ENCODE measurements around the gene SLC6A7.

SLC6A7 gene

GRCh38 chr5:150209099-150209635 is 19.3 kb downstream of the SLC6A7 start:
- TF ChIP-seq CTCF (IDR thresholded peaks at IDR 0.05; ENCODE audit: low read depth, low read length) (no peak), EZH2phosphoT487 (IDR thresholded peaks at IDR 0.05; ENCODE audit: low read depth) (no peak)
- Histone ChIP-seq H3K27ac (ENCODE audit: low read length) (no peak overlapping the region), H2AFZ (ENCODE audit: low read depth, low read length) (no peak overlapping the region), H3K9me3 (ENCODE audit: insufficient read depth, low read length) (no peaks in the 10 kb centered on the region), H3K4me1 (ENCODE audit: low read length) (no peaks in the 10 kb centered on the region), H3K36me3 (replicated peaks; ENCODE audit: low read depth, low read length) (no peaks in the 10 kb centered on the region), H3K4me3 (ENCODE audit: low read length) (no peak overlapping the region), H3K79me2 (ENCODE audit: low read length) (no peaks in the 10 kb centered on the region), H4K20me1 (ENCODE audit: insufficient read depth, low read length) (no peaks in the 10 kb centered on the region), H3K9ac (ENCODE audit: low read length) (no peak overlapping the region), H3K27me3 (ENCODE audit: low read depth, low read length) (no peaks in the 10 kb centered on the region), H3K4me2 (ENCODE audit: low read length) (no peak overlapping the region)

GRCh38 chr5:150210644-150211043 is 20.8 kb downstream of the SLC6A7 start:
- H3K4me3 ChIP-seq (ENCODE audit: low read length) = no peak overlapping the region
- no peak overlapping the region for H3K27ac ChIP-seq (ENCODE audit: low read length)
- no peaks in the 10 kb centered on the region for H4K20me1 ChIP-seq (ENCODE audit: insufficient read depth, low read length)
- no peak overlapping the region for H2AFZ ChIP-seq (ENCODE audit: low read depth, low read length)
- no peaks in the 10 kb centered on the region for H3K4me1 ChIP-seq (ENCODE audit: low read length)
- H3K4me2 ChIP-seq (ENCODE audit: low read length) = no peak overlapping the region
- TF ChIP-seq CTCF (IDR thresholded peaks at IDR 0.05; ENCODE audit: low read depth, low read length) (no peak), EZH2phosphoT487 (IDR thresholded peaks at IDR 0.05; ENCODE audit: low read depth) (no peak)
- no peaks in the 10 kb centered on the region for H3K79me2 ChIP-seq (ENCODE audit: low read length)
- no peaks in the 10 kb centered on the region for H3K27me3 ChIP-seq (ENCODE audit: low read depth, low read length)
- no peak overlapping the region for H3K9ac ChIP-seq (ENCODE audit: low read length)
- no peaks in the 10 kb centered on the region for H3K36me3 ChIP-seq (replicated peaks; ENCODE audit: low read depth, low read length)
- no peaks in the 10 kb centered on the region for H3K9me3 ChIP-seq (ENCODE audit: insufficient read depth, low read length)

- no peak overlapping the region for H2AFZ ChIP-seq (ENCODE audit: low read depth, low read length)
Measured at GRCh38 chr5:150211156-150212030, 21.5 kb downstream of the SLC6A7 start.

More at GRCh38 chr5:150211156-150212030, 21.5 kb downstream of the SLC6A7 start:
- Histone ChIP-seq H3K4me1 (ENCODE audit: low read length) (no peaks in the 10 kb centered on the region), H3K79me2 (ENCODE audit: low read length) (no peaks in the 10 kb centered on the region), H3K27me3 (ENCODE audit: low read depth, low read length) (no peaks in the 10 kb centered on the region), H3K27ac (ENCODE audit: low read length) (no peak overlapping the region), H3K4me3 (ENCODE audit: low read length) (no peak overlapping the region), H3K9ac (ENCODE audit: low read length) (no peak overlapping the region), H3K4me2 (ENCODE audit: low read length) (no peak overlapping the region), H3K9me3 (ENCODE audit: insufficient read depth, low read length) (no peaks in the 10 kb centered on the region), H3K36me3 (replicated peaks; ENCODE audit: low read depth, low read length) (no peaks in the 10 kb centered on the region), H4K20me1 (ENCODE audit: insufficient read depth, low read length) (no peaks in the 10 kb centered on the region)
- TF ChIP-seq CTCF (IDR thresholded peaks at IDR 0.05; ENCODE audit: low read depth, low read length) = no peak
- no peak for TF ChIP-seq EZH2phosphoT487 (IDR thresholded peaks at IDR 0.05; ENCODE audit: low read depth)
